ENCODE data around the gene S100A9. TPM values are rescaled to one million over a fixed set of nuclear protein-coding genes. Genes with fewer than 3 reads are reported as not detected.

Gene S100A9
- total RNA-seq, 1 donor from 2014 or later = 0.51 TPM

GRCh38 chr1:153340356-153340755, 17.3 kb upstream of the S100A9 start:
- peaks cover 73% of the 10 kb centered on the region for H3K4me1 Mint-ChIP-seq (ENCODE audit: unreplicated experiment)
- peaks cover 12% of the 10 kb centered on the region for H3K27me3 Mint-ChIP-seq (ENCODE audit: unreplicated experiment)
- H3K9me3 Mint-ChIP-seq (ENCODE audit: unreplicated experiment) = no peaks in the 10 kb centered on the region
- TF ChIP-seq CTCF (IDR thresholded peaks at IDR 0.05; ENCODE audit: unreplicated experiment) = no peak
- no peak overlapping the region for H3K4me3 Mint-ChIP-seq (ENCODE audit: unreplicated experiment)
- no peak overlapping the region for H3K27ac Mint-ChIP-seq (ENCODE audit: unreplicated experiment)
- no peak for DNase-seq (ENCODE audit: low spot score)
- H3K36me3 Mint-ChIP-seq (ENCODE audit: low read depth, unreplicated experiment) = peaks cover 5% of the 10 kb centered on the region

- no peaks in the 10 kb centered on the region for H3K9me3 Mint-ChIP-seq (ENCODE audit: unreplicated experiment)
- peaks cover 84% of the 10 kb centered on the region for H3K4me1 Mint-ChIP-seq (ENCODE audit: unreplicated experiment)
- peaks cover 5% of the 10 kb centered on the region for H3K36me3 Mint-ChIP-seq (ENCODE audit: low read depth, unreplicated experiment)
- H3K27me3 Mint-ChIP-seq (ENCODE audit: unreplicated experiment) = peaks cover 12% of the 10 kb centered on the region
- no peak for TF ChIP-seq CTCF (IDR thresholded peaks at IDR 0.05; ENCODE audit: unreplicated experiment)
- no peak for DNase-seq (ENCODE audit: low spot score)
- H3K27ac Mint-ChIP-seq (ENCODE audit: unreplicated experiment) = peak overlapping the region; percentile 92
- no peak overlapping the region for H3K4me3 Mint-ChIP-seq (ENCODE audit: unreplicated experiment)
Measured at GRCh38 chr1:153341431-153341934, 16.2 kb upstream of the S100A9 start.

GRCh38 chr1:153342178-153342577, 15.5 kb upstream of the S100A9 start:
- DNase-seq (ENCODE audit: low spot score) = no peak
- no peaks in the 10 kb centered on the region for H3K9me3 Mint-ChIP-seq (ENCODE audit: unreplicated experiment)
- H3K36me3 Mint-ChIP-seq (ENCODE audit: low read depth, unreplicated experiment) = peaks cover 5% of the 10 kb centered on the region
- peak overlapping the region; percentile 92 for H3K27ac Mint-ChIP-seq (ENCODE audit: unreplicated experiment)
- peak overlapping the region; percentile 17 for H3K4me3 Mint-ChIP-seq (ENCODE audit: unreplicated experiment)
- H3K4me1 Mint-ChIP-seq (ENCODE audit: unreplicated experiment) = peaks cover 85% of the 10 kb centered on the region
- TF ChIP-seq CTCF (IDR thresholded peaks at IDR 0.05; ENCODE audit: unreplicated experiment) = no peak
- peaks cover 12% of the 10 kb centered on the region for H3K27me3 Mint-ChIP-seq (ENCODE audit: unreplicated experiment)

- H3K27me3 Mint-ChIP-seq (ENCODE audit: unreplicated experiment) = peaks cover 12% of the 10 kb centered on the region
- TF ChIP-seq CTCF (IDR thresholded peaks at IDR 0.05; ENCODE audit: unreplicated experiment) = no peak
- DNase-seq (ENCODE audit: low spot score) = no peak
- H3K27ac Mint-ChIP-seq (ENCODE audit: unreplicated experiment) = peak overlapping the region; percentile 92
- peaks cover 75% of the 10 kb centered on the region for H3K4me1 Mint-ChIP-seq (ENCODE audit: unreplicated experiment)
- peaks cover 5% of the 10 kb centered on the region for H3K36me3 Mint-ChIP-seq (ENCODE audit: low read depth, unreplicated experiment)
- peak overlapping the region; percentile 73 for H3K4me3 Mint-ChIP-seq (ENCODE audit: unreplicated experiment)
- no peaks in the 10 kb centered on the region for H3K9me3 Mint-ChIP-seq (ENCODE audit: unreplicated experiment)
Measured at GRCh38 chr1:153343040-153343681, 14.5 kb upstream of the S100A9 start.
